C4-2B (cell line): ENCODE data around the gene UBA52.
A peak's percentile ranks its signal among the peaks of the same experiment; 100 is the strongest.

ENCODE experiments used
- H3K27ac ChIP-seq: fragments of 450-650 bp; 2 replicates; pipeline ENCODE4 v1.5.1; 2017
- ZFX ChIP-seq: fragments of 450-650 bp; IDR thresholded peaks from 2 replicates; pipeline ENCODE4 v1.6.1; 2017
- TF ChIP-seq, protein P1 (sequence below): fragments of 450-650 bp; conservative IDR thresholded peaks from 2 replicates; pipeline ENCODE4 v1.5.1; 2017; ENCODE audit warnings: mild to moderate bottlenecking

UBA52 gene

DNA sequence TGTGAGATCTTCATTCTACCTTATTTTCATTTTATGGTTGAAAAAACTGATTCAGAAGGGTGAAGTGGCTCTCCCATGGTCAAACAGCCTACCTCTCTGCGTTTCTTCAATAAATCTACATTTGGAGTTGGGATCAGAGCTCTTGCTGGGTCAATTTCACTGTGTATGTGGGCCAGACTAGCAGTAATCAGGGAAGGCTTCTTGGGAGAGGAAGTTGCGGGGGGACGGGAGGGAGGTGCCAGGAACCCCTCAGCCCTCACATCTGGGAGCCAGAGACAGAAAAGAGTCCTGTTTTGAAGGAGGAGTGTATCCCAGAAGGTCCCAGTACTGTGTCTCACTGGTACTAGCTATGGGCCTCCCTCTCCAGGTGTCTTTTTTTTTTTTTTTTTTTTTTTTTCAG lies 13.1 kb upstream of the UBA52 start:
- peak overlapping the region; percentile 88 for H3K27ac ChIP-seq
- TF ChIP-seq, protein P1, sequence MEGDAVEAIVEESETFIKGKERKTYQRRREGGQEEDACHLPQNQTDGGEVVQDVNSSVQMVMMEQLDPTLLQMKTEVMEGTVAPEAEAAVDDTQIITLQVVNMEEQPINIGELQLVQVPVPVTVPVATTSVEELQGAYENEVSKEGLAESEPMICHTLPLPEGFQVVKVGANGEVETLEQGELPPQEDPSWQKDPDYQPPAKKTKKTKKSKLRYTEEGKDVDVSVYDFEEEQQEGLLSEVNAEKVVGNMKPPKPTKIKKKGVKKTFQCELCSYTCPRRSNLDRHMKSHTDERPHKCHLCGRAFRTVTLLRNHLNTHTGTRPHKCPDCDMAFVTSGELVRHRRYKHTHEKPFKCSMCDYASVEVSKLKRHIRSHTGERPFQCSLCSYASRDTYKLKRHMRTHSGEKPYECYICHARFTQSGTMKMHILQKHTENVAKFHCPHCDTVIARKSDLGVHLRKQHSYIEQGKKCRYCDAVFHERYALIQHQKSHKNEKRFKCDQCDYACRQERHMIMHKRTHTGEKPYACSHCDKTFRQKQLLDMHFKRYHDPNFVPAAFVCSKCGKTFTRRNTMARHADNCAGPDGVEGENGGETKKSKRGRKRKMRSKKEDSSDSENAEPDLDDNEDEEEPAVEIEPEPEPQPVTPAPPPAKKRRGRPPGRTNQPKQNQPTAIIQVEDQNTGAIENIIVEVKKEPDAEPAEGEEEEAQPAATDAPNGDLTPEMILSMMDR, result no peak
- no peak for TF ChIP-seq ZFX

DNA sequence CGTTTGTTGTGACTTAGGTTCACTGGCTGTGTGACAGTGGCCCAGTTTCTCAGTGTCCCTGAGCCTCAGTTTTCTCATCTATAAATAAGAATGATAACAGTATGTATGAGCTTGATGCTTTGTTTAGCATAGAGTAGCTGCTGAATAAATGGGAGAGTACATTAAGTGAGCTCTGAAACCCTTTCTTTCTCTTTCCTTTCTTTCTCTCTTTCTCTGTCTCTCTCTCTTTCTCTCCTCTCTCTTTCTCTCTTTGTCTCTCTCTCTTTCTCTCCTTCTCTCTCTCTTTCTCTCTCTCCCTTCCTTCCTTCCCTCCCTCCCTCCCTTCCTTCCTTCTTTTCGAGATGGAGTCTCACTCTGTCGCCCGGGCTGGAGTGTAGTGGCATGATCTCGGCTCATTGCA lies 12.0 kb upstream of the UBA52 start:
- no peak overlapping the region for H3K27ac ChIP-seq
- TF ChIP-seq ZFX, result no peak
- TF ChIP-seq, protein P1, result no peak

DNA sequence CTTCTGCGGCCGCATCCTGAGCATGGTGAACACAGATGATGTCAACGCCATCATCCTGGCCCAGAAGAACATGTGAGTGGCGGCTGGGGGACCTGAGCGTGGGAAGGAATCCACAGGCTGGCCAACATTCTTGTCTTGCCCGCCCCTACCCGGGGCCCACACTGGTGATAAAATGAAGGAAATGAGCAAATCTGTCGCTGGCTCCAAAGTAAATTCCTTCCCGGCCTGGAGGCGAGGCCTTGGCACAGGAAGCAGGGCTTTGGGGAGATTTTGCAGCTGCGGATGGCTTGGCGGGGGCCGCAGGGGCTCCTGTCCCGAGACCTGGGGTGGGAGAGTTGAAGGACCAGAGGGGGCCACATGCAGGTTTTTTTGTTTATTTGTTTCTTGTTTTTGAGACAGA lies 9.6 kb upstream of the UBA52 start:
- no peak overlapping the region for H3K27ac ChIP-seq
- TF ChIP-seq, protein P1, result no peak
- TF ChIP-seq ZFX, result no peak

DNA sequence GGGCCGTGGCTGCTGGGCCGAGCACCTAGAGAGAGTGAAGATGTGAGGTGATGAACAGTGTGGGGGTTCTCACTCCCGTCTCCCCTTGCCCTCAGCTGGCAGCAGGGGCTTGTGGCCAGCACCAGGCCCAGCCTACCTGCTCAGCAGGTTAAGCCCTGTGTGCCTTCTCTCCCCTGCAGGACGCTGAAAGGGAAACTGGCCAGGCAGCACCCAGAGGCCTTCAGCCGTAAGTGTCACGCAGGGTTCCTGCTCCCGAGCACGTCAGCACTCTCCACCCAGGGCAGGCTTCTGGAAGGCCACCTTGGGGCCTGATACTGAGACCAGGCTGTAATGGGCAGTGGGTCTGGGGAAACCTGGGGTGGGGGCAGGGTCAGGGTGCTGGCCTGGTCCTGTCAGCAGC lies 4.7 kb upstream of the UBA52 start:
- no peak overlapping the region for H3K27ac ChIP-seq
- TF ChIP-seq ZFX, result no peak
- TF ChIP-seq, protein P1, result no peak

DNA sequence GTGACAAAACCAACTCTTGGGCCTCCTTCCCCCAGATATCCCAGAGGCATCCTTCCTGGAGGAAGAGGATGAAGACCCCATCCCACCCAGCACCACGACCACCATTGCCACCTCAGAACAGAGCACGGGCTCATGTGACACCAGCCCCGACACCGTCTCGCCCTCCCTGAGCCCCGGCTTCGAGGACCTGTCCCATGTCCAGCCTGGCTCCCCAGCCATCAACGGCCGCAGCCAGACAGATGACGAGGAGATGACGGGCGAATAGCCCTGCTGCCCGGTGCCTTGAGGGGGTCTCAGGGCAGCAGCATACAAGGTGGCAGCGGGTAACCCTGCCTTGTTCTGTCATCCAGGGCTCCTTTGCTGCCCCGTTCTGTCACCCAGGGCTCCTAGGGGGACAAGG lies 3.3 kb upstream of the UBA52 start:
- H3K27ac ChIP-seq, result no peak overlapping the region
- no peak for TF ChIP-seq ZFX
- TF ChIP-seq, protein P1, result no peak

DNA sequence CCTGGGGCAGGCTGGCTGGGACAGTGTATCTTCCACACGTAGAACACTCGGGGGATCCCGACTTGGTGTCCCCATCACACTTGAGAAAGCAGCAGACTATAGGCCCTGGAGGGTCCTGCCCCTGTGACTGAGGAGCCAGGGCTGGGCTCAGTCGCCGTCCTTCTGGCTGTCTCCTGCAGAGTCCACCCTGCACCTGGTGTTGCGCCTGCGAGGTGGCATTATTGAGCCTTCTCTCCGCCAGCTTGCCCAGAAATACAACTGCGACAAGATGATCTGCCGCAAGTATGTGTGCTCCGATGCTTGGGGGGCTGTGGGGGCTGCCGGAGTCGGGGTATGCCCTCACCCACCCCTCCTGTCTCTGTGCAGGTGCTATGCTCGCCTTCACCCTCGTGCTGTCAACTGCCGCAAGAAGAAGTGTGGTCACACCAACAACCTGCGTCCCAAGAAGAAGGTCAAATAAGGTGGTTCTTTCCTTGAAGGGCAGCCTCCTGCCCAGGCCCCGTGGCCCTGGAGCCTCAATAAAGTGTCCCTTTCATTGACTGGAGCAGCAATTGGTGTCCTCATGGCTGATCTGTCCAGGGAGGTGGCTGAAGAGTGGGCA lies 3.1 kb downstream of the UBA52 start:
- TF ChIP-seq ZFX, result no peak
- TF ChIP-seq, protein P1, result no peak
- no peak overlapping the region for H3K27ac ChIP-seq

DNA sequence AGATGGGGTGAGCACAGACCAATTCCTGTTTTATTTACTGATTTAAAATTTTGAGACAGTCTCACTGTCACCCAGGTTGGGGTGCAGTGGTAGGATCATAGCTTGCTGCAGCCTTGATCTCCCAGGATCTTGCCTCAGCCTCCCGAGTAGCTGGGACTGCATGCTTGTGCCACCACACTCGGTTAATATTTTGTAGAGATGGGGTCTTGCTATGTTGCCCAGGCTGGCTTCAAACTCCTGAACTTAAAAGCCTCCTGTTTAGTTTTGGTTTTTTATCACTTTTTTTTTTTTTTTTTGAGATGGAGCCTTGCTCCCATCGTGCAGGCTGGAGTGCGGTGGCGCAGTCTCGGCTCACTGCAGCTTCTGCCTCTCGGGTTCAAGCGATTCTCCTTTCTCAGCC lies 4.7 kb downstream of the UBA52 start:
- no peak overlapping the region for H3K27ac ChIP-seq

More for the DNA sequence above, 4.7 kb downstream of the UBA52 start:
- TF ChIP-seq, protein P1, result no peak
- no peak for TF ChIP-seq ZFX
